Stimulated activated CD4-positive, alpha-beta T cell treated with anti-CD3 and anti-CD28 coated beads, Interleukin-12 subunit alpha, Interleukin-12 subunit beta, amount 100 ng/mL, for 48 hours (primary cell): ENCODE measurements around the gene C8A.

ENCODE experiments used
- DNase-seq, 3 donors: peaks; one replicate each; pipeline ENCODE4 v3.0.0-alpha.2; 2020; ENCODE audit warnings: low read depth in 2 of 3, low spot score in 1 of 3

Gene C8A

GRCh38 chr1:56881417-56881816 is 26.8 kb downstream of the C8A start:
- no peak for DNase-seq

- DNase-seq = no peak
Measured at GRCh38 chr1:56890229-56890628, 35.6 kb downstream of the C8A start.

- no peak for DNase-seq
Measured at GRCh38 chr1:56894014-56894413, 39.4 kb downstream of the C8A start.

- no peak for DNase-seq
Measured at GRCh38 chr1:56897150-56898004, 42.8 kb downstream of the C8A start.

- no peak for DNase-seq
Measured at GRCh38 chr1:56898005-56898373, 43.4 kb downstream of the C8A start.

- no peak for DNase-seq
Measured at GRCh38 chr1:56898879-56899278, 44.3 kb downstream of the C8A start.

- no peak for DNase-seq
Measured at GRCh38 chr1:56901716-56902115, 47.1 kb downstream of the C8A start.

GRCh38 chr1:56903778-56904177 is 49.2 kb downstream of the C8A start:
- DNase-seq = no peak

GRCh38 chr1:56904663-56905397 is 50.2 kb downstream of the C8A start:
- DNase-seq = no peak

GRCh38 chr1:56905667-56906066 is 51.1 kb downstream of the C8A start:
- no peak for DNase-seq

- no peak for DNase-seq
Measured at GRCh38 chr1:56908619-56909221, 54.1 kb downstream of the C8A start.

GRCh38 chr1:56910441-56910985 is 55.9 kb downstream of the C8A start:
- no peak for DNase-seq

- no peak for DNase-seq
Measured at GRCh38 chr1:56911098-56911938, 56.7 kb downstream of the C8A start.

- no peak for DNase-seq
Measured at GRCh38 chr1:56912325-56912724, 57.7 kb downstream of the C8A start.

- DNase-seq = no peak
Measured at GRCh38 chr1:56915960-56916359, 61.4 kb downstream of the C8A start.

- no peak for DNase-seq
Measured at GRCh38 chr1:56916630-56917029, 62.0 kb downstream of the C8A start.

- no peak for DNase-seq
Measured at GRCh38 chr1:56917356-56917755, 62.8 kb downstream of the C8A start.

GRCh38 chr1:56920591-56921001 is 66.0 kb downstream of the C8A start:
- no peak for DNase-seq

GRCh38 chr1:56921479-56921878 is 66.9 kb downstream of the C8A start:
- DNase-seq = no peak

GRCh38 chr1:56922070-56922469 is 67.5 kb downstream of the C8A start:
- no peak for DNase-seq

GRCh38 chr1:56922507-56922906 is 67.9 kb downstream of the C8A start:
- DNase-seq = no peak
